Breast epithelium (tissue), 3 donors: ENCODE measurements around the gene ELOVL7.

Source experiments
- CTCF ChIP-seq, 3 donors: fragments of 450-650 bp; IDR thresholded peaks; one replicate each; pipeline ENCODE4 v1.5.1; 2016 to 2017; ENCODE audit warnings: antibody characterized with exemption in 3 of 3, mild to moderate bottlenecking in 3 of 3, moderate library complexity in 3 of 3
- POLR2A ChIP-seq: fragments of 450-650 bp; IDR thresholded peaks from one replicate; pipeline ENCODE4 v1.6.1; 2016; ENCODE audit warnings: antibody characterized with exemption, mild to moderate bottlenecking, moderate library complexity
- POLR2AphosphoS5 ChIP-seq, 3 donors: sonication (generic); formaldehyde crosslinking; IDR thresholded peaks; one replicate each; pipeline ENCODE4 v1.6.1; 2017; ENCODE audit warnings: antibody characterized with exemption in 3 of 3

GRCh38 chr5:60810438-60811085 lies 33.5 kb downstream of the ELOVL7 start:
- TF ChIP-seq POLR2A (no peak), CTCF (IDR thresholded peaks at IDR 0.05) (no peak), POLR2AphosphoS5 (IDR thresholded peaks at IDR 0.05) (no peak)
